GDM1 (cell line): Measurements from ENCODE around the gene WDR7.

Experiments used
- DNase-seq: peaks from one replicate; lab custom pipeline; 2025; lab: John Stamatoyannopoulos, UW

Gene WDR7

GRCh38 chr18:56992777-56993176, 341.6 kb downstream of the WDR7 start:
- DNase-seq: no peak

DNA sequence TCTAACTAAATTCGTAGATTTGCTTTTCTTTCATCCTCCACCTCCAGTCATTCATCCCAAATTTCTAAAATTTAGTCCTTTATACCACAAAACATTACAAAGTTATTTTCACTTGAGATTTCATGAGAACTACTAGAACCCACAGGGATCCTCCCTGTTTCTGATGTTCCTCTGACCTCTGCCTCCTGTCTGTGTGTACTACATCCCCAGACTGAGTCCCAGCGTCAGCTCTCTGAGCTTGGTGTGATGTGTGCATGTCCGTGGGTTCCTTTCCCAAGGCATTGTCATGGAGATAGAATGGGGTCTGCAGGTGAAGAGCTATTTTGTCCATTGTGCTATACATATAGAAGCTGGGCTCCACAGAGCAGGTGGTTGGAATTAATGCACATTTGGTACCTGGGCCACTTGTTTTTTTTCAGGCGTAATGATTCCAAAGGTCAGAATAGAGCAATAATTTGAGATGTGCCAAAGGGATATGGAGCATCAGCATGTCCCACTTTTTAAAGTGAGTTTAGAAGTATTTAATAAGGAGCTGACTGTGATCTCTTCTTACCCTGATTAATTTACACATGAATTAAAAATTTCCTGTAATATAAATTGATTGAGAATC, 344.5 kb downstream of the WDR7 start:
- no peak for DNase-seq

GRCh38 chr18:56997200-56997599, 346.0 kb downstream of the WDR7 start:
- no peak for DNase-seq

DNA sequence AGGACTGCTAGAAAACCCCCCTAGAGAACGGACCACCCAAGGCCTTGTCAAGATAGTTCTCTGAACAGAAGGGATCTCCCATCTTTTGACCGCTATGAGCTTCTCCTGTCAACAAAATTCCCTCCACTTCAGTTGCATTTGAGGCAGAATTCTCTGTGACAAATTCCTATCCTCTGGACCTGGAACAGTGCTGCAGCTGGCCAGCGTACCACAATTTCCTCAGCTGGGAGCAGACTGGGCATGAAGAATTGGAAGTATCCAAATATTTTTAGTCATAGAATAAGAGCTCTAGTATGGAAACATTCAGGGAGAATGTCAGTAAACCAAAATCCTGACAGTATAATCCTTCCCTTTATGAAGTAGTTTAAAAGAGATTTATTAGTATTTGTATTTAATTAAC, 348.7 kb downstream of the WDR7 start:
- DNase-seq: no peak

DNA sequence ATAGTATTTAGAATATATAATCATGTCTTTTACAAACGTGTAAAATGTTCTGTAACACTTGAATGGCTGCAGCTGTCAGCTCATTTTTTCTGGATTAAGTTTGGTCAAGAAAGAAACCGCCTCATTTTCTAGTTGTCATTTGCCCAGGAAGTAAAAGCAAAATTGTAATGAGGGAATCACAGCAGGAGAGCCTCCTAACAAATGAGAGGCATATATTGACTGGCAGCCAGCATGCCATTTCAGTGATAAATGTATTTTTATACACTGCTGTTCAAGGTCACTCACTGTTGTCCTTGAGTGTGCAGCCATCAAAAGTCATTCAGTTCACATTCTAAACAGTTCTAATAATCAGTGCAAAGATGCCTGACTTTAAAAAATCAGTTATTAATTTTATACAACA, 351.5 kb downstream of the WDR7 start:
- no peak for DNase-seq

DNA sequence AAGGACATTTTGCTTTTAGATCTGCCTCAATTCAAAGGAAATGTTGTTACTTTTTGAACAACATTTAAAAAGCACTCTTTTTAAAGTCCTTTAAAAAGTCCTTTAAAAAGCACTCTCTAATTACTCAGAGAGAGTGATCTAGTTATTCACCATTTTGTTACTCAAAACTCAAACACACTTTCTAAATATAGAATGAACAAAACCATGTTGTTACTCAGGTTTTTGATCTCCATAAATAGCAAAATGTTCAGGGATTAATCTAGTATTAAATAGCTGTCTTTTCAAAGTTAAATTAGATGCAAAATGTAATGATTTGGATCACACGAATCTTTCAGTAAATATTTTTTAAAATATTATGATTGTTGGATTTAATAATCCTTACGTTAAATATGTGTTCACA, 352.2 kb downstream of the WDR7 start:
- DNase-seq: no peak

- no peak for DNase-seq
Observed at GRCh38 chr18:57004366-57005121, 353.4 kb downstream of the WDR7 start.

GRCh38 chr18:57008001-57008686, 357.0 kb downstream of the WDR7 start:
- peak; percentile 35 for DNase-seq

GRCh38 chr18:57009844-57010243, 358.7 kb downstream of the WDR7 start:
- DNase-seq: no peak

DNA sequence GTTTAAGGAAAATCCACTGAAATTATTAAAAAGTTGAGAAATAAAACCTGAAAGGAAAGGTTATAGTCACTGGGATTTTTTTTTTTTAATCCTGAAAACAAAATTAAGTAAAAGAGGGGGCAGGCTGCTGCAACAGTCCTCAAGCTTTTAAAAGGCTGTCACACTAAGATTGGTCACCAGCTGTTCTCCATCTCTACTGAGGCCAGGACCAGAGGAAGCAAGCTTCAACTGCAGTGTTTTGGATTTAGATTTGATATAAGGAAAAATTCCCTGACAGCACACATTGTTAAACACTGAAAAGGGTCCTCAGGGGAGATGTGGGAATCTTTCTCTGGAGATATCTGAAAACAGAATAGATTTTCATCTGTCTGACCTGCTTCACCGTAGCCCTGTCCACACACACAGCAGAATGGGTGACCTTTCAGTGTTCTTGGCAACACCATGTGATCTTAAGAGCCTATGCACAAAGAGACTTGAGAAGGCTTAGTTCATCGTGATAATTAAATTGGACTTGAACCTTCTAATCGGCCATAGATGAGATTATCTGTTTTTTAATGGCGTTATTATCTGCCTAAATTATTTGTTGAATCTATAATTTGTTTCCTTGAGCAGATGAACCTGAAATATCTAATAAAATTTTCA, 363.7 kb downstream of the WDR7 start:
- no peak for DNase-seq

DNA sequence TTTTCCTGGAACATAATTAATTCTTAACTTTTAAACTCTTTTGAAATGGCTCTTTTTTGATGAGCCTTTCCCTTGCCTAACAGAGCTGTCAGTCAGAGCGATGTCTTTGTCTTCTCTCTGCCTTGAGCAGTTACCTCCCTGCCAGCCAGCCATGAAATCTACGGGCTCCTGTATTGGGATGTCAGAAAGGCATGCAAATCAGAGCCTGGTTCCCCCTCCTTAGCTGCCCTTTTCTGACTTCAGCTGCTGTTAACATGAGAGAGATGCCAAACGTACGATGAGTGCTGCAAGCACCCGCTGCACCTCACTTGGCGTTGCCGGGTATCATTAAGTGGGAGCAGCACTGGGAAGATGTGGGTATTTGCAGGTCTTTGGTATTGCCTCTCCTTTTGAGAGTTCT, 364.3 kb downstream of the WDR7 start:
- DNase-seq: no peak

- DNase-seq: no peak
Observed at GRCh38 chr18:57018845-57019244, 367.7 kb downstream of the WDR7 start.

DNA sequence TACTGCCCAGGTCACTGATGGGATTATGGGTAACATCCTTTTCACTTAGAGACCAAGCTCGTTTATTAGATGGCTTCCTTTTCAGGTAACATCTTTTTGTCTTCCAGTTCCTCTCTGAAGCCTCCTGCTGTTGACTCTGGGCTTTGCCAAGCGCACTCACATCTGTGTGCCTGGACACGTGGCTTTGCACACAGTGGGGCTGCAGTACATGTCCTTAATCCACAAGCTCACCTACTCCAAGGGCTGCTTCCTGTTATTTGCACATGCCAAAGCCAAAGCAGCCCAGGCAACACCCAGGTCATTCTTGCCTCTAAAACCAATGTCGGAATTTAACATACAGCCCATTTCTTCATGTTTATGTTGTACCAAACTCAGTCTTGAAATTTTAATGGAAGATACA, 371.6 kb downstream of the WDR7 start:
- no peak for DNase-seq

GRCh38 chr18:57023275-57023882, 372.2 kb downstream of the WDR7 start:
- no peak for DNase-seq

GRCh38 chr18:57025540-57025939, 374.4 kb downstream of the WDR7 start:
- DNase-seq: no peak

- DNase-seq: no peak
Observed at GRCh38 chr18:57026316-57026715, 375.2 kb downstream of the WDR7 start.

DNA sequence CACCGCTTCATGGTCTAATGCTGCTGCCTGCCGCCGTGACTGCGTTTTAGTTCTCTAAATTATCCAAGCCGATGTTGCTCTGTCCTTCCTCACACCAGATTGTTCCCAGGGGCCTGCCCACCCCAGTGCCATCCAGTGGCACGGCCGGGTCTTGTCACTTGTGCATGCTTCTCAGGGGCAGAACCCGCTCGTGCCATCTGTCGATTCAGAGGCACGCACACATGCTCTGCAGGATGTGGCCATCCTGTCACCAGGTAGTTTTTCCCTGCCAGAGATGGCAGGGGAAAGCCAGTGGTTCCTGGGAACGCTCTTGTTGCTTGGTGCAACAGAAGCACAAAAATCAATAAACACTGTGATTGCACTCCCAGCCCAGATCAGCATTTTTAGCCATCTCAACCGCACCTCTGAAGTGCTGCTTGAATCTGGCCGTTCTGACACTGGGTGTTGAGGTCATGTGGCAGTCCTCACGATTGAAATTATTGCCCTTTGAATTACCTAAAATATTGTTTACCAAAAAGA, 376.1 kb downstream of the WDR7 start:
- DNase-seq: no peak

DNA sequence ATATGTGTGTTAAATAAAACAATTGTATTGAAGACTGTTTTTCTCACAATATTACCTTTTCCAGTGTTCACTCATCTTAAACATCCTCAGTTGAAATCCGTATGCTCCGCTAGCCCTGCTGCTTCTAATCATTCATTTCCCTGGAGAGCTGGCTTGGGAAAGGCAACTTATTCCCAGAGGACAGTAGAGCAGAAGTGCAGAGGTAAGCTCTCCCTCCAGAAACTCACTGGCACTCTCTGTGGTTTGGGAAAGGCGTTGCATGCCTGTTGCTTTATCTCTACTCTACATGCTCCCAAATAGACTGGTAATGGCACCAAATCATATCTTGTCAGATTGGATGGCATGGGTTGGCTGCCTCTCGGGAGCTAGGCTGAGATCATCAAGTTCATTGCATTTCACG, 378.6 kb downstream of the WDR7 start:
- no peak for DNase-seq

- DNase-seq: no peak
Observed at GRCh38 chr18:57030417-57030816, 379.3 kb downstream of the WDR7 start.

GRCh38 chr18:57035590-57035989, 384.4 kb downstream of the WDR7 start:
- DNase-seq: no peak

- no peak for DNase-seq
Observed at GRCh38 chr18:57038395-57038794, 387.2 kb downstream of the WDR7 start.

DNA sequence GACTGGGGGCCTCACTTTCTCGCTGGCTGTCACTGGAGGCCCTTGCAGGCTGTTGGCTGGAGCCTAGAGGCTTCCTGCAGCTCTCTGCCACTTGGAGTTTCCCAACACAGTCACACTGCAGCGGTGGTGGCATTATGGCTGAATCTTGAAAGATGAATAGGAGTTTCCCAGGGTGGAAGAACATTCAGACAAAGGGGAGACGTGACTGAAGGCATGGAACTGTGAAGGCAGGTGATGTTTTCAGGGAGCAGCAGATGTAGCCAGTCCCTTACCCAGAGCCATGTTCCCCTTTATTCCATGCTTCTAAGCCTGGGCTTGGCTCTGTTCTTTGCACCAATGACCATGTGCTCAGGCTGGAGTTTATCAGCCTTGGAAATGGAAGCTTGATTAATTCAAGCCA, 389.0 kb downstream of the WDR7 start:
- no peak for DNase-seq
